Memory B cell (primary cell): ENCODE results near the gene GALNT14.

Experiments
- ATAC-seq: fragments of 150-1000 bp; cut with Tn5 transposase; 2 replicates; pipeline ENCODE4 v1.10.0; 2021; ENCODE audit warnings: low read depth, mild to moderate bottlenecking, moderate library complexity
- DNase-seq, 2 donors: peaks; one replicate each; pipeline ENCODE4 v3.0.0; 2022; ENCODE audit warnings: low spot score in 2 of 2
- H3K27ac Mint-ChIP-seq: one replicate; pipeline ENCODE4 v1.8.0; 2022; ENCODE audit warnings: mild to moderate bottlenecking, moderate library complexity, mixed read lengths
- H3K27me3 Mint-ChIP-seq: one replicate; pipeline ENCODE4 v1.8.0; 2022; ENCODE audit warnings: mixed read lengths
- H3K36me3 Mint-ChIP-seq: one replicate; pipeline ENCODE4 v1.8.0; 2022; ENCODE audit warnings: mild to moderate bottlenecking, mixed read lengths
- H3K4me1 Mint-ChIP-seq: one replicate; pipeline ENCODE4 v1.8.0; 2022; ENCODE audit warnings: mixed read lengths
- H3K4me3 Mint-ChIP-seq: one replicate; pipeline ENCODE4 v1.8.0; 2022; ENCODE audit warnings: mild to moderate bottlenecking, moderate library complexity, mixed read lengths
- H3K9me3 Mint-ChIP-seq: one replicate; pipeline ENCODE4 v1.8.0; 2022; ENCODE audit warnings: mixed read lengths

Gene GALNT14

DNA sequence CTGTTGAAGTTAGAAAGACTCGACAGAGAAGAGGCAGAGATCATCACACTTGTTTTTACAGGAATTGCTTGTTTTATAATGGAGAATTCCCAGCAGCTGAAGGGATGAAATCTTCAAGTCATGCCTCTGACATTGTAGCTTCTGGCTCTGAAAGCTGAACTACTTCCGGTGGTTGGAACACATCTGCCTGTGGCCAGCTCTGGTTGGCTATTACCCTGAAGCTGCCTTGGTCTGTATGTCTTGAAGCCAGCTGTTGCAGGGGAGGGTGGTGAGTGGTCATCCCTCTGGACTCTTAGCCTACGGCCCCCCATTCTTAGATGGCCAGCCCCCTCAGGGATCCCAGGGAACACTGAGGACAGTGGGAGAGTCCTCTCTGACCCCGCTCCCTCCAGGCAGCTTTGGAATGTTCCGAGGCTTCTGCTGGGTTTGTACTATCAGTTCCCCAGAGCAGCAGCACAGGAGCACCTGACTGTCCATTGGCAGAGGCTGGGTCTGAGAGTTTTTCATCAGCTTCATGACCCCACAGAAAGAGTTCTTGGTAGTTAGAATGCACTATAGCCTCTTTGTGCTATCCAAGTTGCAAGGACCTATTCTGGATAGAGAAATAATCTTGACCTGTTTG, 243.6 kb downstream of the GALNT14 start:
- Mint-ChIP-seq H3K9me3 (peaks cover 7% of the 10 kb centered on the region), H3K4me1 (no peaks in the 10 kb centered on the region), H3K27ac (no peak overlapping the region), H3K27me3 (peaks cover 2% of the 10 kb centered on the region), H3K4me3 (no peak overlapping the region), H3K36me3 (peaks cover 2% of the 10 kb centered on the region)
- DNase-seq (no peak), ATAC-seq (no peak)

DNA sequence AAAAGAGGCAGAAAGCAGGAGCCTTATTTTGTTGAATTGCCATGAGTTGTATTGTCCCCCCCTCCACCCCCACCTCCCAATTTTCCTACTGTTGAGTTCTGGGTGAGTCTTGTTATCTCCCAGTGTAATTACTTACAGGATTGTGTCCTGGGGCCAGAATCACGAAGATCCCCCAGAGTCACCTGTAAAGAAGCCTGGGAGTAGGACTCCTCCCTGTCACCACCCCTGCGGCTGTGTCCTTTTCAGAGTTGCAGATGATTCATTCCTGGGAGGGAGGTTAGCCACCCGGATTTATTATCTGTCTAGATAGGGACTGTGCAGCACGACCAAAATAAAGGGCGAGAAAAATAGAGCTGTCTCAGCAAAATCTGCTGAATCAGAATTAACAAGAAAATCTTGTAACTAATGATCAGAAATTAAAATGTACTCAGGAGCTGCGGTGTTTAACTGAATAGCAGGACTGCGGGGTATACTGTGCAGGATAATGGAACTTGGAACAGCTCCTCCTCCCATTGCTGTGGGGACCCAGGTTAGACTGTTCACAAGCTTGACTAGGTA, 249.3 kb downstream of the GALNT14 start:
- ATAC-seq, result no peak
- Mint-ChIP-seq H3K4me1 (no peaks in the 10 kb centered on the region), H3K9me3 (peaks cover 5% of the 10 kb centered on the region), H3K27ac (no peak overlapping the region), H3K36me3 (peaks cover 2% of the 10 kb centered on the region), H3K27me3 (peaks cover 2% of the 10 kb centered on the region), H3K4me3 (no peak overlapping the region)
- DNase-seq, result no peak

DNA sequence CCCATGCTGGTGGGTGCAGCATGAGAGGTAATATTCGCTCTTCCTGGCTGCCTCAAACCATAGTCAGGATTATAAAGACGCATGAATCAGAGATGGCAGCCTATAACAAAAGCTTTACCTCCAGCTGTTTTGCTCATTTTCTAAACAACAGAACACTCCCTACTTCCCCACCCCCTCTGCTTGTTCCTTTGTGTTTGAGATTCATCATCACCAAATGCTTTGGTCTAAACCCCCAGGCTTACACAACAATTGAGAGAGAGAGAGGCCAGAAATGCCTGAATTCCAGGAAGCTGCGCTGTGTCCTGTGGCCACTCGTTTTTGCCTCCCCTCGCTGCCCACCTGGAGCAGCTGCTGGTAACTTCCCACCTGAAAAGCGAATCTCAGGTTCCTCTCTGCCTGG, 252.2 kb downstream of the GALNT14 start:
- peaks cover 9% of the 10 kb centered on the region for H3K27me3 Mint-ChIP-seq
- H3K36me3 Mint-ChIP-seq, result no peaks in the 10 kb centered on the region
- ATAC-seq, result no peak
- no peaks in the 10 kb centered on the region for H3K4me1 Mint-ChIP-seq
- DNase-seq, result no peak
- H3K4me3 Mint-ChIP-seq, result no peak overlapping the region
- H3K9me3 Mint-ChIP-seq, result no peaks in the 10 kb centered on the region
- H3K27ac Mint-ChIP-seq, result no peak overlapping the region

DNA sequence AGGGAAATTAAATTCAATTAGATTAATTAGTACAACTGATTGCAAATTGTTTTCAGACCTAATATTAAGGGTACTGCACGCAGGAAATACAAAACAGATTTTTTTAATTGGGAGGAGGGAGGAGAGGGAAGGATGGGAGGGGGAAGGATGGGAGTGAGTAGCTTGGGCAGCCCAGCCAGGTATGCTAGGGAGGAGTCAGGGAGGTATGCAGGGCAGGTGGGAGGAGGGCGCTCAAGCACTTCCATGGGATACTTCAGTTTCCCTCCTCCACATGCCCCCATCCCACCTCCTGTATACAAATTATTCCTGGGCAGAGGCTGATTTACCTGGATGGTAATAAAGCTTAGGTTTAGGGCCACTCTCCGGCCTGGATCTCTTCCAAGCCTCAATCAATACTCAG, 254.4 kb downstream of the GALNT14 start:
- Mint-ChIP-seq H3K4me3 (no peak overlapping the region), H3K27ac (no peak overlapping the region), H3K4me1 (no peaks in the 10 kb centered on the region), H3K9me3 (peaks cover 4% of the 10 kb centered on the region), H3K36me3 (no peaks in the 10 kb centered on the region), H3K27me3 (peaks cover 7% of the 10 kb centered on the region)
- no peak for DNase-seq
- ATAC-seq, result no peak

DNA sequence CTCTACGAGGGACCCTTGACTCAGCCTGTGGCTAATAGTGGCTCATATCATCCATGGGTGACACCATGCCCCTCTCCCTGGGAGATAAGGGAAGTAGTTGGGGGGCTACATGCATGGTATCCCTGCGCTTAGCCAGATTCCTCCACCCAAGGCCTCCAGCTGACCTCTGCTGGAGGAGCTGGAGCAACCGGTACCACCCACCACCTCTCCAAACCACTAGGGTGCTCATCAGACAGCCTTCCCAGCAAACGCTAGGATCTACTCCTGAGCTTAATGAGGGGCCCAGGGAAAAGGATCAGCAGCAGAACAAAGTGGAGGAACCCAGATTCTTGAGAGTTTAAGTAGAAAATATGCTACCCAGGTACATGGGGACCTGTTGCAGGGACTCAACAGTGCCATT, 255.1 kb downstream of the GALNT14 start:
- H3K27me3 Mint-ChIP-seq, result peaks cover 7% of the 10 kb centered on the region
- DNase-seq (no peak), ATAC-seq (no peak)
- no peak overlapping the region for H3K27ac Mint-ChIP-seq
- H3K4me1 Mint-ChIP-seq, result no peaks in the 10 kb centered on the region
- no peaks in the 10 kb centered on the region for H3K36me3 Mint-ChIP-seq
- H3K4me3 Mint-ChIP-seq, result no peak overlapping the region
- peaks cover 4% of the 10 kb centered on the region for H3K9me3 Mint-ChIP-seq

DNA sequence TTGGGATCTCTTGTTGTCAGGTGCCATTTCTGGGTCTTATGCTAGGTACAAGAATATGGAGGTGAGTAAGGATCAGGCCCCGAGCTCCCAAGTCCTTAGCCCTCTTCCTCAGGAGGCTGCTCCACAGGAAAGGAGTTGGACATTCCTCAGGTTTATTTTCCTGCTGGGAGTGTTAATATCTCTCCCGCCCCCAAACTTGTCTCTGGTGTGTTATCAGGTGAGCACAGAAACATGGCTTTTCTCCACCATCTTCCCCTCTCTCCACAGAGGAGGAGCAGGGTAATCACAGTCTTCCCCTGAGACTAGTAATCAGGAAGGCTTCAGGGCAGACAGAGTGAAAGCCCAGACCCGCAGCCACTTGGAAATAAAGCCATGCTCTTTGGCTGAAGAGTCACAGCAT, 257.7 kb downstream of the GALNT14 start:
- no peak for DNase-seq
- ATAC-seq, result no peak
- no peaks in the 10 kb centered on the region for H3K4me1 Mint-ChIP-seq
- H3K36me3 Mint-ChIP-seq, result no peaks in the 10 kb centered on the region
- H3K9me3 Mint-ChIP-seq, result peaks cover 6% of the 10 kb centered on the region
- peaks cover 9% of the 10 kb centered on the region for H3K27me3 Mint-ChIP-seq
- no peak overlapping the region for H3K4me3 Mint-ChIP-seq
- no peak overlapping the region for H3K27ac Mint-ChIP-seq

DNA sequence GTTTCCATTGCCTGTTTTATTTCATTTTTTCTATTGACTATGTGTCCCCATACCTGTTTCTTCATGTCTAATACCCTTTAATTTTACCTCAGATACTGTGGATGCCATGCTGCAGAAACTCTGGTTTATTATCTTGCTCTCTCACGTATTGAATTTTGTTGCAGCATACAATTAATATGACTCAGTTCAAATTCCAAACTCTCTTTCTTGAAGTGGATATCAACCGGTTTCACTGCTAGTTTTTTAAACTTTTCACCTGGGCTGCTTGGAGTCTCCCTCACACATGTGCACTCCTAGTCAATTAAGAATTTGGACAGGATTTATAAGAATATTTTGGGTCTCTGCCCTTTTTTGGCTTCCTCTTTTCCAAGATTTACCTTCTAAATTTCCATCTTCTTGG, 260.4 kb downstream of the GALNT14 start:
- no peak for ATAC-seq
- peaks cover 3% of the 10 kb centered on the region for H3K36me3 Mint-ChIP-seq
- H3K4me1 Mint-ChIP-seq, result no peaks in the 10 kb centered on the region
- H3K27me3 Mint-ChIP-seq, result peaks cover 12% of the 10 kb centered on the region
- no peak overlapping the region for H3K4me3 Mint-ChIP-seq
- H3K9me3 Mint-ChIP-seq, result peaks cover 18% of the 10 kb centered on the region
- H3K27ac Mint-ChIP-seq, result no peak overlapping the region
- no peak for DNase-seq

DNA sequence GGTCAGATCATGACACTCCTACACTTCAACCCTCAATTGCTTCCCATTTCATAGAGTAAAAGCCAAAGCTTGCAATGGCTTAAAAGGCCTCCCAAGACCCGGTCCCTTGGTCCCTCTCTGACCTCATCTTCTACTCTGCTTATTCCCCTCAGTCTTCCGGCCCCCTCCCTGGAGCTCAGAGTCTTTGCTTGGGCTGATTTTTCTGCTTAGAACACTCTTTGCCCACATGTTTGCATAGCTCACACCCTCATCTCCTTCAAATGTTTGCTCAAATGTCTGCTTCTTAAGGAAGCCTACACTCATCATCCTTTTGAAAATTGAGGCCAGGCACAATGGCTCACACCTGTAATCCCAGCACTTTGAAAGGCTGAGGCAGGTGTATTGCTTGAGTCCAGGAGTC, 265.4 kb downstream of the GALNT14 start:
- Mint-ChIP-seq H3K4me3 (no peak overlapping the region), H3K9me3 (peaks cover 12% of the 10 kb centered on the region), H3K36me3 (peaks cover 3% of the 10 kb centered on the region), H3K27ac (no peak overlapping the region), H3K27me3 (peaks cover 12% of the 10 kb centered on the region), H3K4me1 (peaks cover 1% of the 10 kb centered on the region)
- ATAC-seq (no peak), DNase-seq (no peak)

DNA sequence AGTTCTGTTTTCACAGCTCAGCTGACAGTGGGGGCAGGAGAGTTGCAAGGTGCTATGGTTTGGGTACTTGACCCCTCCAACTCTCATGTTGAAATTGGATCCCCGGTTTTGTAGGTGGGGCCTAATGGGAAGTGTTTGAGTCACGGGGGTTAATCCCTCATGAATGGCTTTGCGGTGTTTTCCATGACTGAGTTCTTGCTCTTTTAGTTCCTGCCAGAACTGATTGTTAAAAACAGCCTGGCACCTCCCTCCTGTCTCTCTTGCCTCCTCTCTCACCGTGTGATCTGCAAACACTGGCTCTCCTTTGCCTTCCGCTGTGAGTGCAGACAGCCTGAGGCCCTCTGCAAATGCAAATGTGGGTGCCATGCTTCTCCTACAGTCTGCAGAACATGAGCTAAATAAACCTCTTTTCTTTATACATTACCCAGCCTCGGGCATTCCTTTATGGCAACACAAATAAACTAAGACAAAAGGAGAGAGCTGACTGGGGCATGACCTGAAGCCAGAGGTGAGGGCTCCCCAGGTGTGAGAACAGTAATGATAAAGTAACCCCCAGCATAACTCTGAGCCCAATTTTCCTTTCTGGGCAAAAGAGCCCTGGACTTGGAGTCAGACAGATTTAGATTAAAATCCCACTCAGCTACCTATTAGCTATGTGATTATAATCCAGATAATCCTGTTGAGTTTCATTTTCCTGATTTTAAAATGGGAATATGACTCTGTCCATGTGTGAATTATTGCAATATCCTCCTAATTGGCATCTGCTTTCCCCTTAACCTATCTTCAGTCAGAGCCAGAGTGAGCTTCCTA, 266.1 kb downstream of the GALNT14 start:
- peaks cover 8% of the 10 kb centered on the region for H3K4me1 Mint-ChIP-seq
- no peak overlapping the region for H3K4me3 Mint-ChIP-seq
- no peak for ATAC-seq
- H3K27me3 Mint-ChIP-seq, result peaks cover 10% of the 10 kb centered on the region
- peaks cover 11% of the 10 kb centered on the region for H3K9me3 Mint-ChIP-seq
- no peak for DNase-seq
- H3K27ac Mint-ChIP-seq, result no peak overlapping the region
- peaks cover 3% of the 10 kb centered on the region for H3K36me3 Mint-ChIP-seq

DNA sequence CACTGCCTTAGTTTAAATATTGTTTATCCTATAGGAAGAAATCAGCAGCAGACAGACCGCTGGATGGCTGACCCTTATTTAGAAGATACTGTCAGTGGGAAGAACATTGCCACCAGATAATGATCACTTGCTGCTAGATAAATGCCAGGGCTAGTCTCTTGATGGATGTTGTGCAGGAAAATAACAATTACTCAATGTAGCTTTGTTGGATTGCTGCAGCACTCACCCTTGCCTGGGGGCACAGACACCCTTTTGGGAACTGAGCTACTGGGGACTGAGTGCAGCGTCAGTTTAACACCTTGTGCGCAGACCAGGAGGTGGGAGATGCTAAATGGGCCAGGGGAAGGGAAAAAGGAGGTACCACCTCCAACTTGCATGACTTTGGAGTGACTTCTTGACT, 266.8 kb downstream of the GALNT14 start:
- Mint-ChIP-seq H3K36me3 (peaks cover 3% of the 10 kb centered on the region), H3K4me3 (no peak overlapping the region), H3K9me3 (peaks cover 11% of the 10 kb centered on the region), H3K4me1 (peaks cover 13% of the 10 kb centered on the region), H3K27ac (no peak overlapping the region), H3K27me3 (peaks cover 12% of the 10 kb centered on the region)
- ATAC-seq, result no peak
- no peak for DNase-seq

DNA sequence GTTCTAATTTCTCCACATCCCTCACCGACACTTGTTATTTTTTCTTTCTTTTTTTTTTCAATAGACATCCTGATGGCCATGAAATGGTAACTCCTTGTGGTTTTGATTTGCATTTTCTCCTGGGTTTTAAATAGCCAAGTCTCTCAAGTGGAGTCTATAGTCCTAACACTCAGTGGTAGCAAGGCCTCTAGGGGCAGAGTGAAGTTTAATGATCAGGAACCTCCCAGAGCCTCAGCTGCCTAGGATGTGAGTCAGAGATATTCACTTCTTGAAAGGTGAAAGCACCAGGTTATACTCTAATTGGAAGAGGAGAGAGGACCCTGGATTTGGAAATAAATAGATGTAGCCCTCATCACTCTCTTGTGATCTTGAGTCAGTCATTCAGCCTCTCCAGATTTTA, 268.3 kb downstream of the GALNT14 start:
- ATAC-seq (no peak), DNase-seq (no peak)
- peaks cover 7% of the 10 kb centered on the region for H3K9me3 Mint-ChIP-seq
- no peaks in the 10 kb centered on the region for H3K36me3 Mint-ChIP-seq
- H3K27ac Mint-ChIP-seq, result no peak overlapping the region
- H3K27me3 Mint-ChIP-seq, result peaks cover 10% of the 10 kb centered on the region
- H3K4me3 Mint-ChIP-seq, result no peak overlapping the region
- peaks cover 22% of the 10 kb centered on the region for H3K4me1 Mint-ChIP-seq

DNA sequence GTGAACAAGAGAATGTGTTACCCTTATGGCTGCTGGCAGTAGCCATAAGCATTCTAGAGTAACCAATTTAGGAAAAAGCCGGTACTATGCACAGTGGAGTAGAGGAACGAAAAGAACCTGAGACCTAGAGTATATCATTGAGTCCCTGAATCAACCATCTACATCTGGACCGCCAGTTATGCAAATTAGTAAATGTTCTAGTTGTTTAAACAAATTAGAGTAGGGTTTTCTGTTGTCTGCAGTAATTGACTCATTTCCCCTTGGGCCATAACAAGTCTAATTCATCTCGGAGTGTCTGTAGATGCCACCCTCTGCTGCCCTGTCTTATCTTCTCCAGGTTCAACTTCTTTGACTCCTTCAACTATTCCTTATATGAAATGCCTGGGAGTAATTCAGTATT, 270.9 kb downstream of the GALNT14 start:
- H3K4me1 Mint-ChIP-seq, result peaks cover 22% of the 10 kb centered on the region
- no peak overlapping the region for H3K27ac Mint-ChIP-seq
- peak overlapping the region; percentile 5 for H3K4me3 Mint-ChIP-seq
- no peaks in the 10 kb centered on the region for H3K36me3 Mint-ChIP-seq
- H3K9me3 Mint-ChIP-seq, result no peaks in the 10 kb centered on the region
- no peak for DNase-seq
- peaks cover 7% of the 10 kb centered on the region for H3K27me3 Mint-ChIP-seq
- ATAC-seq, result peak; percentile 67

DNA sequence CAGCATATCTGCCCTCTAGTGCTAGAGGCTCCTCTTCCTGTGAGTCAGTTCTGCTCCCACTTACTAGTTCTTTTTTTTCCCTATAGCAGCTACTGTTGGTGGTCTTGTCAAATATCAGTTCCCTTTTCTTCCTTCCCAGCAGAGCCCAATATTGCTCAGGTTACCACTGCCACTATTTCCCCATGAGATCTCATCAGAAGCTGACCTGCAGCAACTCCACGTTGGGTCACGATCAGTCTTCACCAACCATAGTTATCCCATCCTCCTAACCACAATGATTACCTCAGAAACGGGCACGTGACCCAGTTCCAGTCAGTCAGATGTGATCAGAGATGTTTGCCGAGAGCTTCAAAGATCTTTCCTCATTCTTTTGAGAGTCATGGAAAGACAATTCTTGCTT, 271.3 kb downstream of the GALNT14 start:
- Mint-ChIP-seq H3K4me3 (peak overlapping the region; percentile 5), H3K4me1 (peaks cover 22% of the 10 kb centered on the region), H3K9me3 (no peaks in the 10 kb centered on the region), H3K36me3 (no peaks in the 10 kb centered on the region), H3K27ac (no peak overlapping the region), H3K27me3 (peaks cover 6% of the 10 kb centered on the region)
- ATAC-seq, result peak; percentile 32
- no peak for DNase-seq

DNA sequence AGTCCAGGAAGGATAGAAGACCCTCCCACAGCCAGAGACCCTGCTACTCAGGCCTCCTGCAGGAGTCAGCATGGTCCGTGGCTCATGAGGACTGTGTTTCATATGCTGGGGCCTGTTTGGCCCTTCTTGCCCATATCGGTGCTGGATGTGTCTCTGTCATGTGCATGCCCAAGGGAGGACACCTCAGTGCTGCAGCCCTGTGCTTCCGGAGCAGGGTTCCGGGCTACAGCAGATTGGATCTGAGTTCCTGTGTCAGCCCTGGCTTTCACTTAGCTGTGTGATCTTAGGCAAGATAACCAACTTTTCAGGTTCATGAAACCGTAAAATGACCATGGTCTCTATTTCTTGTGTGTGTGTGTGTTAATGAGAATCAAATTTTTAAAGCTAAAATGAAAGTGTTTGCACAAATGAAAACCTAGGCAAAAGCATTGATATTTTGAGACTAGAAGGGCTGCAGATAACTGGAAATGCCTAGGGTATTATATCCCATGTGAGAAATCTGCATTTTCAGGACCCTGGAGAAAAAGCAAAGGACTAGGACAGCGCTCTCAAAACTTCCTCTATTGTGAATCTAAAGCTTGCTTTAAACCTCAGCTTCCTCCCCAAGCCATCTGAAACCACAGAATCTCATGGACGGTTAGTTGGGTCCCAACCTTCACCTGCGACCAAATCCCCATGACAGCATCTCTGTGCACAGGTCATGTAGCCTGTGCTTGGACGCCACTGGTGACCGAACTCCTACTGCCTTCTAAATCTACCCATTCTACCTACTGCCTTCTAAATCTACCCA, 272.2 kb downstream of the GALNT14 start:
- ATAC-seq (peak; percentile 46), DNase-seq (no peak)
- peaks cover 5% of the 10 kb centered on the region for H3K27me3 Mint-ChIP-seq
- H3K4me1 Mint-ChIP-seq, result peaks cover 22% of the 10 kb centered on the region
- no peak overlapping the region for H3K27ac Mint-ChIP-seq
- no peaks in the 10 kb centered on the region for H3K9me3 Mint-ChIP-seq
- H3K4me3 Mint-ChIP-seq, result no peak overlapping the region
- no peaks in the 10 kb centered on the region for H3K36me3 Mint-ChIP-seq
